ENCODE results near the gene UBAC2. TPM values are rescaled to one million over a fixed set of nuclear protein-coding genes. Genes with fewer than 3 reads are reported as not detected.

UBAC2 gene
- polyA plus RNA-seq, 1 experiment, result 71.4 TPM

GRCh38 chr13:99179460-99179859 is 21.2 kb upstream of the UBAC2 start:
- DNase-seq (ENCODE audit: low read depth, low spot score), result no peak
- CTCF ChIA-PET, result interaction anchor here (1.8 to 3.4 kb wide), 3 partner anchors 87 to 257 kb away, joined by 5 to 17 read pairs (median 16); no protein-coding TSS in a partner anchor
- no peak overlapping the region for H3K27ac ChIP-seq (ENCODE audit: low read depth, low read length)
- TF ChIP-seq CTCF (IDR thresholded peaks at IDR 0.05; ENCODE audit: low read depth, low read length), result no peak
- H3K27me3 ChIP-seq (ENCODE audit: control insufficient read depth, insufficient read depth, low read length), result peaks cover 13% of the 10 kb centered on the region
- POLR2A ChIA-PET, result no interaction called here
- no peak overlapping the region for H3K4me3 ChIP-seq (ENCODE audit: low read depth, low read length)
- no peaks in the 10 kb centered on the region; the same call in 1 of the 2 replicates for H3K9me3 ChIP-seq (ENCODE audit: control insufficient read depth, insufficient read depth, low read length)

- CTCF ChIA-PET, result interaction anchor here (0.6 to 3.4 kb wide), 3 partner anchors 63 to 254 kb away, joined by 3 to 17 read pairs (median 6); no protein-coding TSS in a partner anchor
- Histone ChIP-seq H3K27me3 (ENCODE audit: control insufficient read depth, insufficient read depth, low read length) (peaks cover 13% of the 10 kb centered on the region), H3K27ac (ENCODE audit: low read depth, low read length) (no peak overlapping the region), H3K9me3 (ENCODE audit: control insufficient read depth, insufficient read depth, low read length) (no peaks in the 10 kb centered on the region), H3K4me3 (ENCODE audit: low read depth, low read length) (no peak overlapping the region)
- no peak for TF ChIP-seq CTCF (IDR thresholded peaks at IDR 0.05; ENCODE audit: low read depth, low read length)
- no peak for DNase-seq (ENCODE audit: low read depth, low spot score)
- POLR2A ChIA-PET, result no interaction called here
These were observed 18.2 kb upstream of the UBAC2 start for GRCh38 chr13:99182439-99182838.

- POLR2A ChIA-PET, result interaction anchor here (1.0 kb wide), 1 partner anchor 15 kb away, joined by 5 read pairs; the partner anchor contains the start of gene UBAC2
- DNase-seq (ENCODE audit: low read depth, low spot score), result no peak
- no peaks in the 10 kb centered on the region for H3K9me3 ChIP-seq (ENCODE audit: control insufficient read depth, insufficient read depth, low read length)
- TF ChIP-seq CTCF (IDR thresholded peaks at IDR 0.05; ENCODE audit: low read depth, low read length), result no peak
- peaks cover 6% of the 10 kb centered on the region for H3K27me3 ChIP-seq (ENCODE audit: control insufficient read depth, insufficient read depth, low read length)
- CTCF ChIA-PET, result interaction anchor here (0.6 to 2.7 kb wide), 10 partner anchors 9 to 801 kb away, joined by 3 to 31 read pairs (median 4); no protein-coding TSS in a partner anchor
- H3K27ac ChIP-seq (ENCODE audit: low read depth, low read length), result no peak overlapping the region
- H3K4me3 ChIP-seq (ENCODE audit: low read depth, low read length), result no peak overlapping the region
These were observed 15.0 kb upstream of the UBAC2 start for GRCh38 chr13:99185606-99186005.

GRCh38 chr13:99190147-99190985 is 10.3 kb upstream of the UBAC2 start:
- no peak for TF ChIP-seq CTCF (IDR thresholded peaks at IDR 0.05; ENCODE audit: low read depth, low read length)
- CTCF ChIA-PET, result interaction anchor here (0.8 kb wide), 1 partner anchor 15 kb away, joined by 3 read pairs; no protein-coding TSS in a partner anchor
- H3K27me3 ChIP-seq (ENCODE audit: control insufficient read depth, insufficient read depth, low read length), result peaks cover 9% of the 10 kb centered on the region
- POLR2A ChIA-PET, result no interaction called here
- H3K27ac ChIP-seq (ENCODE audit: low read depth, low read length), result no peak overlapping the region
- no peaks in the 10 kb centered on the region for H3K9me3 ChIP-seq (ENCODE audit: control insufficient read depth, insufficient read depth, low read length)
- DNase-seq (ENCODE audit: low read depth, low spot score), result no peak
- no peak overlapping the region for H3K4me3 ChIP-seq (ENCODE audit: low read depth, low read length)

All from AG04450 (cell line).